H1 (cell line): Measurements from ENCODE around the gene CTDNEP1. TPM values are rescaled to one million over a fixed set of nuclear protein-coding genes. Genes with fewer than 3 reads are reported as not detected.
A peak's percentile ranks its signal among the peaks of the same experiment; 100 is the strongest.

Source experiments
- BACH1 ChIP-seq: IDR thresholded peaks from 2 replicates; pipeline ENCODE4 v1.6.1; 2012; ENCODE audit warnings: low read length, improper control_type of control experiment
- CBX5 ChIP-seq: fragments of 300-800, 300-1000 bp; sonication (generic); IDR thresholded peaks from 2 replicates; pipeline ENCODE4 v1.7.1; 2016; ENCODE audit warnings: antibody characterized with exemption, low read length, low read depth
- CBX8 ChIP-seq: fragments of 300-800, 300-1000 bp; sonication (generic); IDR thresholded peaks from 2 replicates; pipeline ENCODE4 v1.7.1; 2016; ENCODE audit warnings: low read depth, low read length, borderline replicate concordance
- CEBPB ChIP-seq: IDR thresholded peaks from 2 replicates; pipeline ENCODE4 v1.6.1; 2012; ENCODE audit warnings: low read depth, low read length
- CHD1 ChIP-seq: IDR thresholded peaks from 2 replicates; pipeline ENCODE4 v1.6.1; 2012; ENCODE audit warnings: low read depth, low read length, improper control_type of control experiment
- CHD2 ChIP-seq: IDR thresholded peaks from 2 replicates; pipeline ENCODE4 v1.6.1; 2012; ENCODE audit warnings: low read length, improper control_type of control experiment
- CTBP2 ChIP-seq: IDR thresholded peaks from 2 replicates; pipeline ENCODE4 v1.7.0; 2011; ENCODE audit warnings: borderline replicate concordance, mild to moderate bottlenecking, moderate library complexity, mixed read lengths, low read length; ENCODE audit not compliant: insufficient read depth, insufficient read length
- EP300 ChIP-seq, 2 experiments: IDR thresholded peaks; 1 replicate in 1 of 2; 2 replicates in 1 of 2; pipeline ENCODE4 v1.6.1; 2011 to 2012; ENCODE audit warnings: low read depth in 2 of 2, low read length in 2 of 2, mild to moderate bottlenecking in 2 of 2, borderline replicate concordance in 1 of 2, inconsistent platforms in 1 of 2, moderate library complexity in 1 of 2
- FOSL1 ChIP-seq: IDR thresholded peaks from 2 replicates; pipeline ENCODE4 v1.6.1; 2011; ENCODE audit warnings: mild to moderate bottlenecking, low read depth, low read length, moderate library complexity; ENCODE audit not compliant: insufficient read depth
- HDAC2 ChIP-seq, 2 experiments: fragments of 300-600 bp in 1 of 2; sonication (generic) in 1 of 2; IDR thresholded peaks; 2 replicates each; pipeline ENCODE4 v1.6.1; 2011 to 2012; ENCODE audit warnings: low read depth in 2 of 2, low read length in 2 of 2, mild to moderate bottlenecking in 2 of 2, moderate library complexity in 2 of 2, borderline replicate concordance in 1 of 2, inconsistent platforms in 1 of 2
- KDM5A ChIP-seq: fragments of 200-600 bp; IDR thresholded peaks from 2 replicates; pipeline ENCODE4 v1.7.1; 2012; ENCODE audit warnings: mild to moderate bottlenecking, low read length, inconsistent platforms, mixed read lengths
- NRF1 ChIP-seq: IDR thresholded peaks from 2 replicates; pipeline ENCODE4 v1.6.1; 2011; ENCODE audit warnings: mild to moderate bottlenecking, low read depth, low read length, improper control_type of control experiment
- RXRA ChIP-seq: IDR thresholded peaks from 2 replicates; pipeline ENCODE4 v1.6.1; 2011; ENCODE audit warnings: low read depth, mild to moderate bottlenecking, low read length, moderate library complexity; ENCODE audit not compliant: insufficient read depth
- TEAD4 ChIP-seq: IDR thresholded peaks from 2 replicates; pipeline ENCODE4 v1.6.1; 2012; ENCODE audit warnings: low read depth, low read length, inconsistent platforms, mixed read lengths
- polyA plus RNA-seq, 7 experiments: library from polyadenylated mRNA; depleted of rRNA in 3 of 7; stranded (reverse) in 5 of 7; unstranded in 2 of 7; fragments of >200 nt in 5 of 7; fragments of 200-250 nt in 2 of 7; gene quantifications; 1 replicate in 5 of 7; 2 replicates in 1 of 7; 4 replicates in 1 of 7; pipeline versions ENCODE4 v1.2.1 to v1.2.3, GENCODE V29; 2011 to 2013; ENCODE audit warnings: missing spikeins in 2 of 7, mixed read lengths in 2 of 7
- total RNA-seq: library from RNA; stranded (reverse); fragmentation: NEBNext Ultra II Directional; extraction: Animal tissue kit (Norgen Biotek cat#: 25700); gene quantifications from 2 replicates; pipeline ENCODE4 v1.2.1, GENCODE V29; 2021
- TF ChIP-seq, protein P1 (sequence below): IDR thresholded peaks from 2 replicates; pipeline ENCODE4 v1.6.1; 2011; ENCODE audit warnings: low read length, improper control_type of control experiment

The CTDNEP1 gene
- total and polyA plus RNA-seq, 2 of the 8 experiments (the other 6 are each of a cell fraction or from before 2014, with no cell fraction given), result 114 to 123 TPM

DNA sequence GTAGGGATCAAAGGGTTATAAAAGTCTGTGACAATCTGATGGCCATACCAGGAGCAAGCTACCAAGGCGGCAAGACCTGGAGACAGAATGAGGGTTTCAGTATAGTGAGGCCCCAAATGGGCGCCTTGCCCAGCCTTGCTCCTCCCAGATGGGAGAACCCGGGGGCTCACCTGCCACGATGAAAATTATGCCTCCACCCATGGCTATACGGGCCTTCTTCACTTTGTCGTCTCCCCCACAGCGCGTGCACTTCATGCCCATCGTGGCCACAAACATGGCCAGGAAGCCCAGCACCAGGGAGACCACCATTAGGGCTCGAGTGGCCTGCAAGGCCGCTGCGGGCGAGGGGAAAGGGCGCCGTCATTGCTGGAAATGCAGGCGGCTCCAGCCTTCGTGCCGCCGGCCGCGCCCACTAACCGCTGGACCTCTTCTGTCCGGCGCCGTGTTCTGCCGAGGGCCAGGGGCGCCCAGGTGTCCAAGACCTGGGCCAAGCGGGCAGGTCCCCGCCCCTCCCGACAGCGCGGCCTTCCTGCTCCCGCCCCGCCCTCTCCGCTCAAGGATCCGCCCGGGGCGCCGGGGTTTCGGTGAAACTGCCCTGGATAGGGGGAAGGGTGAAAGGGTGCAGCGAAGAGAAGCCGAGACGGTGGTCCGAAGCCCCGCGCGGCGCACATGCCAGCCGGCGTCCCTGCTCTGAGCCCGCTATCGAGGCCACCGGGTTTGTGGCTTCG, 9.3 kb upstream of the CTDNEP1 start (continued):
- no peak for TF ChIP-seq NRF1
- no peak for TF ChIP-seq CHD2
- no peak for TF ChIP-seq CEBPB
- TF ChIP-seq CBX5, result no peak
- no peak for TF ChIP-seq CHD1
- TF ChIP-seq EP300 (IDR thresholded peaks at IDR 0.05; ENCODE audit: borderline replicate concordance in 1 of 2, low read depth in 2 of 2, low read length in 2 of 2), result peak in 1 of 2 experiments; percentile 96; a peak in 2 of 3 replicates
- TF ChIP-seq, protein P1, sequence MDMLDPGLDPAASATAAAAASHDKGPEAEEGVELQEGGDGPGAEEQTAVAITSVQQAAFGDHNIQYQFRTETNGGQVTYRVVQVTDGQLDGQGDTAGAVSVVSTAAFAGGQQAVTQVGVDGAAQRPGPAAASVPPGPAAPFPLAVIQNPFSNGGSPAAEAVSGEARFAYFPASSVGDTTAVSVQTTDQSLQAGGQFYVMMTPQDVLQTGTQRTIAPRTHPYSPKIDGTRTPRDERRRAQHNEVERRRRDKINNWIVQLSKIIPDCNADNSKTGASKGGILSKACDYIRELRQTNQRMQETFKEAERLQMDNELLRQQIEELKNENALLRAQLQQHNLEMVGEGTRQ, result no peak
- TF ChIP-seq FOSL1, result no peak
- no peak for TF ChIP-seq KDM5A
- no peak for TF ChIP-seq RXRA
- no peak for TF ChIP-seq TEAD4
- no peak for TF ChIP-seq BACH1
- TF ChIP-seq HDAC2 (IDR thresholded peaks at IDR 0.05; ENCODE audit: borderline replicate concordance in 1 of 2, low read depth in 2 of 2, low read length in 2 of 2), result no peak
- no peak for TF ChIP-seq CTBP2
- TF ChIP-seq CBX8, result no peak
